Measurements from ENCODE around the gene SHCBP1.
A peak's percentile ranks its signal among the peaks of the same experiment; 100 is the strongest.
"Not testable (repeated sequence)": the region's sequence is repeated elsewhere in the genome, so short reads cannot be mapped to it uniquely, and the experiment has no call there.

Gene SHCBP1, protein sequence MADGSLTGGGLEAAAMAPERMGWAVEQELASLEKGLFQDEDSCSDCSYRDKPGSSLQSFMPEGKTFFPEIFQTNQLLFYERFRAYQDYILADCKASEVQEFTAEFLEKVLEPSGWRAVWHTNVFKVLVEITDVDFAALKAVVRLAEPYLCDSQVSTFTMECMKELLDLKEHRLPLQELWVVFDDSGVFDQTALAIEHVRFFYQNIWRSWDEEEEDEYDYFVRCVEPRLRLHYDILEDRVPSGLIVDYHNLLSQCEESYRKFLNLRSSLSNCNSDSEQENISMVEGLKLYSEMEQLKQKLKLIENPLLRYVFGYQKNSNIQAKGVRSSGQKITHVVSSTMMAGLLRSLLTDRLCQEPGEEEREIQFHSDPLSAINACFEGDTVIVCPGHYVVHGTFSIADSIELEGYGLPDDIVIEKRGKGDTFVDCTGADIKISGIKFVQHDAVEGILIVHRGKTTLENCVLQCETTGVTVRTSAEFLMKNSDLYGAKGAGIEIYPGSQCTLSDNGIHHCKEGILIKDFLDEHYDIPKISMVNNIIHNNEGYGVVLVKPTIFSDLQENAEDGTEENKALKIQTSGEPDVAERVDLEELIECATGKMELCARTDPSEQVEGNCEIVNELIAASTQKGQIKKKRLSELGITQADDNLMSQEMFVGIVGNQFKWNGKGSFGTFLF

DNA sequence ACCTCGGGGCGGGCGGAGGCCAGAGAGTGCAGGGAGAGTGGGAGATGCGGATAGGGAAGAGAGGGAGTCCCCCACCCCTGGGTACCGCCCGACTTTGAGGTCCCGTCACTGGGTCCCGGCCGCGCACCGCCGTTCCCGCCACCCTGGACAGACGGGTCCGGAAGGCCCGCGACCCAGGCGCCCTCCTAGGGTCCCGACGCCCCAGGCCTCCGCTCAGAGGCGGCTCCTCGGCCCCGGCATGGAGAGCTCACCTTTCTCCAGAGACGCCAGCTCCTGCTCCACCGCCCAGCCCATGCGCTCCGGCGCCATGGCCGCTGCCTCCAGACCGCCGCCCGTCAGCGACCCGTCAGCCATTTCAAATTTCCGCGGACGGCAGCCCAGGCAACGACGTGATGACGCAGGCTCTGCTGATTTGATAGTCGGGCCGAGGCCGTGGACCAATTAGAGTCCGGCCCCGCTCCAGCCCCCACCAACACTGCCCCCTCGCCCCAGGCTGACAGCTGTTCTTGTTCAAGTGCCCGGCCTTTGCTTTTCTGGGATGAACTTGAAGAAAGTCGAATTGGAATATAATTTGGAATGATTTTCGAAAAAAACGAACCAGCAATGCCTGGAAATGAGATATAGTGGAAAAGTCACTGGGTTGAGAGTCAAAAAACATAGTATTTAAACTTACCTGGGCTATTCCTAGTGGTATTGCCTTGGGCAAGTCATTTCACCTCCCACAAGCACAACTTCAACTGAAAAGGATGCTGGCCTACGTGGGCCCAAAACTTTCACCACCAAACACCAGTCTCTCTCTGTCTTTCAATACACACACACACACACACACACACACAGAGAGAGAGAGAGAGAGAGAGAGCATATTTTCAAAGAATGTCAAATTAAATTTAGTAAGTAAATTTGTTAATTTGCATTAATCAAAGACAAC is at the start of gene SHCBP1:
SHCBP1 (minus strand) TSS at position 374 of the 928 bp plus-strand sequence; CDS start at position 354, 20 bp downstream.
- peak; percentile 82 for DNase-seq (ENCODE audit: low spot score)

DNA sequence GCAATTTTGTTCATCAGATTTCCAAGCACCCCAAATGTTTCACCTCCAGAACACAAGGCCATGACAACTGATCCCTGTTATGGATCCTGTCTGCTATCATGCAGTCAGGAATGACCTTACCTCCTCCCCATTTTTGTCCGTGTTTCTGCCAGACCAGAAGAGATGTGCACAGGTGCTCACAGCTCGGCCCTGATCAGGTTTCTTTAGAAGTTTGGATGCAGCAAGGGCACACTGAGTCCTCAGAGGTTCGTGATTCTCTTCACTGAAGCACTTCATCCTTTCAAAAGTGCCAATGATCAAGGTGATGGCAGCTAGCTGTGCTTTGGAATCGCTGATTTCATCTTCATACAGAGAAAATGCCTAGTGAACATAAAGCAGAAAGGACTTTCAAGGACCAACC is 40.9 kb upstream of the SHCBP1 start:
- no peak for DNase-seq (ENCODE audit: low spot score)

DNA sequence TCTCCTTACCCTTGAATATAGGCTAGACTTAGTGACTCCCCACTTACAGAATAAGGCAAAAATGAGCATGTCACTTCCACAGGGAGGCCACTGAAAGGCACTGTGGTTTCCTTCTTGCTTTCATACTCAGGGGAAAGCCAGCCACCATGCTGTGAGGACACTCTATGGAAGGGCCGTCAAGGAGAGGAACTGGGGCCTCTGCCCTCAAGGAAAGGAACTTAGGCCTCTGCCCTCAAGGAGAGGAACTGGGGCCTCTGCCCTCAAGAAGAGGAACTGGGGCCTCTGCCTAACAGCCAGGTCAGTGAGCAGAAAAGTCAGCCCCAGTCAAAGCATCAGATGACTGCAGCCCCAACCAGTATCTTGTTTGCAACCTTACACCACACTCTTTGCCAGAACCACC is 37.7 kb upstream of the SHCBP1 start:
- no peak for DNase-seq (ENCODE audit: low spot score)

DNA sequence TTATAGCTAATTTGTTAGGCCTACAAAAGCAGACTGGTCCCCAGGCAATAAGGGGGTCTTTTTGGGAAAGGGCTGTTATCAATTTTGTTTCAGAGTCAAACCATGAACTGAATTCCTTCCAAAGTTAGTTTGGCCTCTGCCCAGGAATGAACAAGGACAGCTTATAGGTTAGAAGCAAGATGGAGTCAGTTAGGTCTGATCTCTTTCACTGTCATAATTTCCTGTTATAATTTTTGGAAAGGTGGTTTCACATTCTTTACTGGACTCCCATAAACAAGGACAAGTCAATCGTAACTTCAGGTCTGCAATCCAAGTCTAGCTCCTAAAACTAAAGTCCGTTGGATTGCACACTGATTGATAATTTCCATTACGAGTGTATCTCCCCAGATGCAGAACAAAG is 30.1 kb upstream of the SHCBP1 start:
- no peak for DNase-seq (ENCODE audit: low spot score)

DNA sequence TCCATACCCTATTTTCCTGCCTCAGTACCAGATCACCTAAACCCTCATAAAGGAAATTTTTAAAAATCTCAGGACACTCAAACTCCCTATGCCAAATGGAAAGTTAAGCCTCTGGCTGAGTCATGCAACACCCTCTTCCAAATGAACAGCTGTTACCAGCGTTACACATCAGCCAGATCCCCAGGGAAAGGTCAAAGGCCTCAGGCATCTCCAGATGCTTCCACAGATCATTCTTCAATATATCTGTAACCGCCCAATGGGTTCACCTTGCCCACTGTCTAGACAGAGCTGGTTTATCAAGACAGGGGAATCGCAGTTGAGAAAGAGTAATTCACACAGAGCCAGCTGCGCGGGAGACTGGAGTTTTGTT is 29.1 kb upstream of the SHCBP1 start:
- DNase-seq (ENCODE audit: low spot score), result no peak

DNA sequence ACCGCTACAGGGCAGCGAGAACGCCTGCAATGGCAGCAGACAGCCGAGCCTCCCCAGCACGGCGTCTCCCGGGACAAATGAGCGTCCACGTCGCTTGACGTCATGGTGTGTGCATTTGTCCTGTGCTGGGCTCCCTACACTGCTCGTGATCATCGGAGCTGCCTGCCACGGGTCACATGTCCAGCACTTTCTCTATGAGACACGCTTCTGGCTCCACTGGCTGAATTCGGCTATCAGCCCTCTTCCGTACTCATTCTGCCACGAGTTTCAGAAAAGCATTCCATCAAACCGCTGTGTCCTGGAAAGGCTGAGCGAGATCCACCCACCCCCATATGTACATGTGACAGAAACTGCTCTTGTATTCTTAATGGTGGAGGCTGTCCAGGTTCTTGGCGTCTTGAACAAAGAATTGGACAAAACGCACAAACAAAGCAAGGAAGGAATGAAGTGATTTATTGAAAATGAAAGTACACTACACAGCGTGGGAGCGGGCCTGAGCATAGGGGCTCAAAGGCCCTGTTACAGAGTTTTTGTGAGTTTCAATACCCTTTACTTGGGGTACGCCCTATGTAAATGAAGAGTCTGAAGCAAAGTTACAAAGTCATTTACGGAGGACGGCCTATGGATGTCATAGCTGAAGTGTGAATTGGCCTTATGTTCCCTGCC is 28.5 kb upstream of the SHCBP1 start:
- peak; percentile 50 for DNase-seq (ENCODE audit: low spot score)

DNA sequence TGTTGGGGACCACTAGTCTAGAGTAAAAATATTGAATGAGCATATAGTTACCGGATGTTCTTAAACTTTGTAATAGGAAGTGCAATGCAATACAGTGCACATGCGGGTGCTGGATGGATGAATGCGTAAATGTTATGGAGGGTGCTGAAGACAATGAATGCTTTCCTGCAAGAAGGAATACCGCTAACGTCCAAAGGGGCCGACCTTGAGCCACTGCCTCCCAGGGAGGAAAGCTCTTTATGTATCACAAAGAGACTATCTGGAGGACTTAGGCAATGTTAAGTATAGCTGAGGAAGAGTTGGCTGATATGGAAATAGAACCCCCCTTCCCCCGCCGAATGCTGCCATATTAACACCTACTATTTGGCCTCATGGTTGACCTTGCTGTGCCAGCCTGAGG is 27.5 kb upstream of the SHCBP1 start:
- DNase-seq (ENCODE audit: low spot score), result no peak

DNA sequence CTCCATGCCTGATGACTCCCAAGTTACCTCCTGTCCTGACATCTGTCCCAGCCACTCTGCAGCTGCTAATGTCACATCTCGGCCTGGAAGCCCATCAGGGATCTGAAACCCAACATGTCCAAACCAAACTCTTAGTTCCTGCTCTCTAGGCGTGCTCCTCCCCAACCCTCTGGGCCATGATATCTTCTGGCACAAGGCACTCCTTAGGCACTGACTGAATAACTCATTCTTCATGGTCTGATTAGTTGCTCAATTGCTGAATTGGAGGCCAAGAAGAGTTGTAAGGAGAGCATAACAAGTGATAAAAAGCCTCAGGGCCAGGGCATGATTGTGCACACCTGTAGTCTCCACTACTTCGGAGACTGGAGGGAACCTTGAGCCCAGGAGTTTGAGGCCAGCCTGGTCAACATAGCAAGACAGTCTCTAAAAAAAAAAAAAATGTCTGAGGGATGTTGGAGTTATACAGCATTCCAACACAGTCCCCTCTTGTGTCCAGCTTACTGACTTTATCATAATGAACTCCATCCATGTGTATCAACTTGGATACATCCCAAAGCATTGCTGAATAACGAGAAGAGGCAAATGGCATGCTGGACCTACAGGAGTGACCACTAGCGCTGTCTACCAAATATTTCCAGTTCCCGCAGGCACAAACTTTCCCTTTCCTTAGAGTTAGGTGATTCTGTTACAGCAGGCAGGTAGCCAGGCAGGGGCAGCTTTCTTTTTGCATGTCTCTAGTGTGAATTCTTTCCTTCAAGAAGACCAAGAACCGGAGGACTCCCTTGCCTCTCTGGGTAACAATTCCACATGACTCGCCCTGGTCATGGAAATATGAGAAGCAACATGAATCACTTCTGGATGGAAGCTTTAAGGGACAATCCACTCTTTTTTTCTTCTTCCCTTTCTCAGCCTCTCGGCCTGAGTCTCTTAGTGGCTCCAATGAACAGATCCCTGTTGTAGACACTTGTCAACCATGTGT is 18.1 kb upstream of the SHCBP1 start:
- peak; percentile 24 for DNase-seq (ENCODE audit: low spot score)

DNA sequence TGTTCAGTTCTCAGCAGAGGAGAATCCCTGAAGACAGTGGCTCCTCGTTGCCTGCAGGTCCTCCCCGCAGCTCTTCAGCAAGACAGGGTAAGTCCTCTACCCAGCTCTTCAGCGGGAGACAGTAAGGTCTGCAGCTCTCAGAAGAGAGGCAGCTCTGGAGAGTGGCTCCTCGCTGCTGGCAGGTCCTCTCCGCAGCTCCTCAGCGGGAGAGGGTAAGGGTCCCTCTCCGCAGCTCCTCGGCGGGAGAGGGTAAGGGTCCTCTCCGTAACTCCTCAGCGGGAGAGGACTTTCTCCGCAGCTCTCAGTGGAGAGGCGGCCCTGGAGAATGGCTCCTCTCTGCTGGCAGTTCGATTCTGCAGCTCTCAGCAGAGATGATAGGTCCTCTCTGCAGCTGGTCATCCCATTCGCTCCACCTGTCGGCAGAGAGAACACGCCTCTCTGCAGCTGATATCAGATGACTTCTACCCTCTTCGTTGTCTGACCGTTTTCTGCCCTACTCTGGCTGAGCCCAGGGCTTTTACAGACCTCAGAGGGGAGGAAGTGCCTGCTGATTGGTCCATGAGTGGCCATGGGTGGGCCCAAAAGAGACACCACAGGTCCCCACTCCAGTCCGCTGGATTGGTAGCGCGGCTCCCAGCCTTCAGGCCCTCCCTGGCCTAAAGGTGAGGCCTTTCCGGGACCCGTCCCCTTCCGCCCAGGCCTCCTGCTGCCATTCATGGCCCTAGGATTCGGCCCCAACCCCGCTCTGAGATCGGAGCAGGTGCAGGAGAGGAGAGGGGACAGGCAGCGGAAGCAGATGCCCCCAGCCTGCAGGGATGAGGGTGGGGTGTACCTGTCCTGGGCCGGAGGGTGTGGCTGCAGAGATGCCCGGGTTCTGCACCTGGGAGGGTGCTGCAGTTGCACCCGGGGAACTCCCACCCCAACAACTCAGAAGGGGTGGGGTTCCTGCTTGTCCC is 11.9 kb upstream of the SHCBP1 start:
- no peak for DNase-seq (ENCODE audit: low spot score)

DNA sequence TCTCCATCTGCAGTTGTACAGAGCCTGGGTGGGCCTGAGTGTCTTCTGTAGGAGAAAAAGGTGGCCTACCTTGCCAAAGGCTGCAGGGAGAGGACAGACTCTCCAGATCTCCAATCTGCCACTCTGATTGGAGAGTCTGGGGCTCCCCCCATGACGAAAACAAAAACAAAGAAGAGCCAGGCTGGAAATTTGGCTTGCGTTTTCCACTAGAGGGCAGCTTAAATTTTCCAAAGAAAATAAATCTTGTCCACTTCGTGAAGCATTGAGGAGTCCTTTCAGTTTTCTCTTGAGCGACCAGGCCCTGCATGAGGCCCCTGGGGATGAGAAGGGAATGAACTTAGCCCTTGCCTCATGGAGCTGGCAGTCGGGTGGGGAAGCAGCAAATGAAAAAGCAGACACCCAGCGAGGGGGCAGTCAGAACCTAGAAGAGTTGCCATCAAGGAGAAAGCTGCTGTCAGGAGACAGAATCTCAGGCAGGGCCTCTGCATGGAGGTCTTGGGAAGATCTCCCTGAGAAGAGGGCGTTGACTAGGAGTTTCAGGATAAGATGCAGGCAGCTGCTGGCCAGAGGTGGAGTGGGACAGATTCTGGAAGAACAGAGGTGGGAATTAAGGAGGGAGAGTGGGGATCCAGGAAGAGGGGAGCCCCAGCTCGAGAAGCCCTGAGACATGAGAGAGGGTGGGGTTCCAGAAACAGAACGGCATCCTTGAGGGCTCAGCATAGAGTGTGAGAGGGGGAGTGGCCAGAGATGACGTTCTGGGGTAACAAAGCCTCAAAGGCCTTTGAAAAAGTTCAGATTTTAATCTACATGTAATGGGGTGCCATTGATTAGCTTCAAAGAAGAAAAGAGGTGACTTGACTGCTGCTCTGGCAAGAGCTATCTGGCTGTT is 8.4 kb upstream of the SHCBP1 start:
- DNase-seq (ENCODE audit: low spot score), result peak; percentile 47

DNA sequence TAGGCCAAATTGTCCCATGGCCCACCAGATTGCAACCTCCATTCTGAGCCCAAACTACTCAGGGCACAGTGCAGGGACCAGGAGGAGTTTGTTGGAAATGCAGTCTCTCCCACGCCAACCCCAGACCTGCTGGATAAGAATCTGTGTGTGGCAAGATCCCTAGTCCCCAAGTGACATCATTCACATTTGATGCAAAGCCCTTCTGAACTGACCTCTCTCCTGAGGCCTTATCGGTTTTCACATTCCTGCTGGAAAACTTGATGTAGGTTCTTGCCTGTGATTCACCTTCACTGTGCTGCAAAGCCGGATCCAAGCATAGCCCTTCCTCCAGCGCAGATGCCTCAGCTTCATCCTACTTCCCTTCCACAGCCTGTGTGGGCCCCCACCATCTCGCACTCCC is 6.6 kb upstream of the SHCBP1 start:
- DNase-seq (ENCODE audit: low spot score), result no peak

DNA sequence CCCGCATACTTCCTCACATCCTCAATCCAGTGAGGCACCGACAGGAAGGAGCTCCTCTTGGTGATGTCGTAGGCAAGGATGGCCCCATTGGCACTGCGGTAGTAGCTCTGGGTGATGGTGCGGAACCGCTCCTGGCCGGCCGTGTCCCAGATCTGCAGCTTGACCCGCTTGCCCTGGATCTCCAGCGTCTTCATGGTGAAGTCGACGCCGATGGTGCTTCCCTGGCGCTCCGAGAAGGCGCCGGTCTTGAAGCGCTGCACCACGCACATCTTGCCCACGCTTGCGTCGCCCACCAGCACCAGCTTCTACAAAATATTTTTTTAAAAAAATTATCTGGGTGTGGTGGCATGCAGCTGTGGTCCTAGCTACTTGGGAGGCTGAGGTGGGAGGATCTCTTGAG is 5.5 kb upstream of the SHCBP1 start:
- not testable (repeated sequence) for DNase-seq (ENCODE audit: low spot score)

DNA sequence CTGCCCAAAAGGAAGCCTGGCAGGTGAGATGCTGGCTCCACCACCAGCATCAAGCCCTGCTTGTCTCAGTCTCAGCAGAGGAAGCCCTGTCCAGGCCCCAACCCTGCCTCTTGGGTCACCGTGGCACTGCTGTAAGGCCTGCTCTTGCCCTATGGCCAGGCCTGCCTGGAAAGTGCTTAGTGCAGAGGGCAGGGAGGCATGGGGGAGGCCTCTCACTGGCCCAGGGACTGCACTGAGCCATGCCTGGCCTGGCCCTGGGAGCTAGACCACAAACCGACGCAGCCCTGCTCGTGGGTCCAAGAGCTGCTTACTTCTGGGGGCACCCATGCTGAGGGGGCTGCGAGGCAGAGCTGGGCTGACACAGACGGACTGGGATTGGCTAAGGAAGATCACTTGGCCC is 3.7 kb upstream of the SHCBP1 start:
- DNase-seq (ENCODE audit: low spot score), result not testable (repeated sequence)

DNA sequence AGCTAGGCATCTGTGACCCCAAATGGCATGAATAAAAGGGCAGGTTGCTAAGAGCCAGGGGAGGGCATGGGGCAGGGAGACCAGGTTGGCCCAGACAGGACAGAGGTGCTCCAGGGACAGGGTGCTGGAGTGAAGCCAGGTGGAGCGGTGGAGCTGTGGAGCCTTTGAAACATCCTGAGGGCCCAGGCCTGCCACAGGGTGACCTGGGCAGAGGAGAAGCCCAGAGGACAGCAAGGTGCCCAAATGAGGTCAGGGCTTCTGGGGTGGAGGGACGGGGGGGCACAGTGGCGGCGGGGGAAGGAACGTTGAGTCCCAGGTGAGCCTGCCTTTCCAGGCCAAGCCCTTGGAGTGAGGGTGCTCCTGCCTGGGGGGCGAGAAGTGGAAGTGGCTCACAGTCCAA is 2.5 kb upstream of the SHCBP1 start:
- DNase-seq (ENCODE audit: low spot score), result not testable (repeated sequence)

DNA sequence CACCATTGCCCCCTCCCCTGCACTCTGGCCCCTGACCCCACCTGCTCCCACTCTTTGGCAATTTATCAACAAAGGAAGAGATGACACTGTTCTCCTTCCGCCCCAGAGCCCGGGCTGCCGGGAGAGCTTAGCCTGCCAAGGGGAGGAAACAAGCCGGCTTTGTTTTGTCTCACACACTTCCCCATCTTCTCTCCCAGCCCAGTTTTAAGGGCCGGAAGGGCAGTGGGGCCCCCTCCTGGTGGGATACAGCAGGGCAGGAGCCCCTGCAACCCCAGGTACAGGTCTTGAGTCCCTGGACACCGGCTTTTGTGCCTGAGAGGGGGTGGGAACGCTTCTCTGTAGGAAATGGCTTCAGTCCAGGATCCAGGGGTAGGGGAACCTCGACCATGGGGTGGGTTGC is 2.1 kb upstream of the SHCBP1 start:
- not testable (repeated sequence) for DNase-seq (ENCODE audit: low spot score)

DNA sequence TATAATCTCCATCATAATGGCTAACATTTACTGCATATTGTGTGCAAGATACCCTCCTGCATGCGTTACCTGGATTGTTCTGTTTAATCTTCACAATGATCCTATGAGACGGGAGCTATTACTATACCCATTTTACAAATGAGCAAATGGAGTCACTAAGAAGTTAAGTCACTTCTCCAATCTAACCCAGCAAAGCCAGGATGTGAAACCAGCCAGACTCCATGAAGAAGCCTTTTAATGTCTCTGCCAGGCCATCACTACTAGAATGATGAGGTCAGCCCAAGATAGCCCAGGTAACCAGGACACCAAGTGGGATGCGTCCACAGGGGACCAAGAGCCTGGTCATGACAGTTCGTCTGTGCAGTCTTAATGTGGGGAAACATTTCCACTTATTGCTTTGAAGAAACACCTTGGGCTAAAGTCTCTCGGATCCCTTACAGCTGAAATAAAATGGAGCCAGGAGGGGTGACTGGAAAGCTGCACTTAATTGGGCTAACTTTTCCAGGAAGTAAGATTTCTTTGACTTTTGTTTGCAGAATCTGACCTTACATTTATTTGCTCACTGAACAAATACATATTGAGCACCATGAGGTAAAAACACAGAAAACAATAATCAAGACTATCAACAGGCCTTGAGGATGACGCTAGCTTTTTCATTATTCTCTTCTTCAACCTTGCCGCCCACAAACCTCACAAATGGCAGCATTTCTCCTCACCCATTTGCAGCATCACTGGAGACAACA is 926 bp upstream of the SHCBP1 start:
- DNase-seq (ENCODE audit: low spot score), result no peak

DNA sequence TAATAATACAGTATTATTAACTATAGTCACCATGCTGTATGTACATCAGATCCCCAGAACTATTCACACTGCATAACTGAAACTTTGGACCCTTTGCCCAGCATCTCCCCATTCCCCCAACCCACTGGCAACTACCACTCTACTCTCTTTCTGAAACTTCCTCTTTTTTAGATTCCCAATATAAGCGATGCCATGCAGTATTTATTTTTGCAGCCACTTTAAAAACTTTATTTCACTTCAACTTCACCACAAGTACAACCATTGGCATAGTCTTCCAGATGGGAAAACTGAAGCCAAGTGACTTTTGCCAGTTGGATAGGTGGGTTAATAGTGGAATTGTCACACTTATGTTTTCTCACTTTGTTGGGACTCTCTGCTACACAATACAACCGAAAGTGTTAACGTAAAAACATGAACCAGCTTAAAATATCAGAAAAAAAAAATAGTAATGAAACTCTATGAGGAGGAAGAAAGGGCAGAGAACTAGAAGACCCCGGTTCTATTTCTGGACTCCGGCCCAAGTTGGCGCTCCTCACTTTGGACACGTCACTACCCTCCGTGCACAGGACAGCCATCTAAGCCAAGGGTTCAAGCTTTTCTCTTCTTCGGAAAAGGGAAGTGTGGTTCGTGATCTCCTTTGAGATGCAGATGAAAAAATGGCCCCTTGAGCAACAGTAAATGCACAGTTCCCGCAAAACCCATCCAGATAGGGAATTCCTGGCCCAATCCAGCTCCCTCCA is 743 bp downstream of the SHCBP1 start:
- no peak for DNase-seq (ENCODE audit: low spot score)

All from COLO829 (cell line).